IMR-90 (cell line): ENCODE data around the gene GP5.

Experiments
- CTCF ChIP-seq: conservative IDR thresholded peaks from 2 replicates; pipeline ENCODE4 v1.5.1; 2012; ENCODE audit warnings: mild to moderate bottlenecking, low read depth, low read length, improper control_type of control experiment
- POLR2A ChIP-seq: IDR thresholded peaks from 2 replicates; pipeline ENCODE4 v1.6.1; 2012; ENCODE audit warnings: mild to moderate bottlenecking, low read depth, low read length

- TF ChIP-seq CTCF (no peak), POLR2A (no peak)
Observed at GRCh38 chr3:194399874-194400411, 877 bp upstream of the GP5 start.
